ENCODE measurements around the gene LFNG. TPM values are rescaled to one million over a fixed set of nuclear protein-coding genes. Genes with fewer than 3 reads are reported as not detected.

The LFNG gene
- total and polyA plus RNA-seq, 9 donors = 17.7 to 30.8 (median 23.1) TPM

- Histone ChIP-seq H3K4me3 (ENCODE audit: low read length) (no peak overlapping the region), H3K27ac (ENCODE audit: low read length) (no peak overlapping the region), H3K36me3 (ENCODE audit: control insufficient read depth, insufficient read depth, low read length) (no peaks in the 10 kb centered on the region), H3K9me3 (replicated peaks; ENCODE audit: control insufficient read depth, low read depth, low read length) (no peaks in the 10 kb centered on the region), H3K27me3 (ENCODE audit: control insufficient read depth, insufficient read depth, low read length) (peaks cover 10% of the 10 kb centered on the region), H3K4me1 (ENCODE audit: control insufficient read depth, insufficient read depth, low read length) (peaks cover 42% of the 10 kb centered on the region)
- DNase-seq = peak; percentile 10
- 77% methylated on average over 20 of the region's 28 CpGs for WGBS (ENCODE audit: insufficient coverage)
These were observed 44.5 kb upstream of the LFNG start for GRCh38 chr7:2474813-2475677.

- WGBS (ENCODE audit: insufficient coverage) = 93% methylated on average over 9 of the region's 18 CpGs
- Histone ChIP-seq H3K4me3 (ENCODE audit: low read length) (no peak overlapping the region), H3K27ac (ENCODE audit: low read length) (no peak overlapping the region), H3K27me3 (ENCODE audit: control insufficient read depth, insufficient read depth, low read length) (peaks cover 10% of the 10 kb centered on the region), H3K36me3 (ENCODE audit: control insufficient read depth, insufficient read depth, low read length) (no peaks in the 10 kb centered on the region), H3K4me1 (ENCODE audit: control insufficient read depth, insufficient read depth, low read length) (peaks cover 48% of the 10 kb centered on the region), H3K9me3 (replicated peaks; ENCODE audit: control insufficient read depth, low read depth, low read length) (no peaks in the 10 kb centered on the region)
- DNase-seq = no peak
These were observed 43.9 kb upstream of the LFNG start for GRCh38 chr7:2475678-2476015.

GRCh38 chr7:2476298-2476697 lies 43.3 kb upstream of the LFNG start, which contains the start of gene GRIFIN:
Gene GRIFIN (minus strand): TSS chr7:2476398. CDS start chr7:2476383, 15 bp downstream.
- H3K4me3 ChIP-seq (ENCODE audit: low read length) = no peak within 1 kb of the TSS
- no peaks in the 10 kb centered on the region for H3K9me3 ChIP-seq (replicated peaks; ENCODE audit: control insufficient read depth, low read depth, low read length)
- peaks cover 10% of the 10 kb centered on the region for H3K27me3 ChIP-seq (ENCODE audit: control insufficient read depth, insufficient read depth, low read length)
- WGBS (ENCODE audit: insufficient coverage) = 60% methylated on average over 2 of the region's 16 CpGs
- H3K36me3 ChIP-seq (ENCODE audit: control insufficient read depth, insufficient read depth, low read length) = no peaks in the 10 kb centered on the region
- H3K4me1 ChIP-seq (ENCODE audit: control insufficient read depth, insufficient read depth, low read length) = peaks cover 43% of the 10 kb centered on the region
- no peak within 1 kb of the TSS for H3K27ac ChIP-seq (ENCODE audit: low read length)
- no peak for DNase-seq

- Histone ChIP-seq H3K4me1 (ENCODE audit: control insufficient read depth, insufficient read depth, low read length) (peaks cover 38% of the 10 kb centered on the region), H3K9me3 (replicated peaks; ENCODE audit: control insufficient read depth, low read depth, low read length) (no peaks in the 10 kb centered on the region), H3K27ac (ENCODE audit: low read length) (no peak overlapping the region), H3K27me3 (ENCODE audit: control insufficient read depth, insufficient read depth, low read length) (peaks cover 13% of the 10 kb centered on the region), H3K36me3 (ENCODE audit: control insufficient read depth, insufficient read depth, low read length) (no peaks in the 10 kb centered on the region), H3K4me3 (ENCODE audit: low read length) (no peak overlapping the region)
- WGBS (ENCODE audit: insufficient coverage) = 65% methylated on average over 19 of the region's 25 CpGs
- peak; percentile 10 for DNase-seq
These were observed 42.7 kb upstream of the LFNG start for GRCh38 chr7:2476776-2477446.

GRCh38 chr7:2477447-2478398 lies 41.9 kb upstream of the LFNG start:
- Histone ChIP-seq H3K27ac (ENCODE audit: low read length) (no peak overlapping the region), H3K27me3 (ENCODE audit: control insufficient read depth, insufficient read depth, low read length) (peaks cover 13% of the 10 kb centered on the region)

GRCh38 chr7:2478399-2478785 lies 41.2 kb upstream of the LFNG start:
- Histone ChIP-seq H3K27ac (ENCODE audit: low read length) (no peak overlapping the region), H3K9me3 (replicated peaks; ENCODE audit: control insufficient read depth, low read depth, low read length) (peaks cover 6% of the 10 kb centered on the region), H3K27me3 (ENCODE audit: control insufficient read depth, insufficient read depth, low read length) (peaks cover 13% of the 10 kb centered on the region), H3K36me3 (ENCODE audit: control insufficient read depth, insufficient read depth, low read length) (no peaks in the 10 kb centered on the region), H3K4me1 (ENCODE audit: control insufficient read depth, insufficient read depth, low read length) (peaks cover 39% of the 10 kb centered on the region), H3K4me3 (ENCODE audit: low read length) (no peak overlapping the region)
- WGBS (ENCODE audit: insufficient coverage) = 17% methylated on average over 9 of the region's 11 CpGs
- DNase-seq = peak; percentile 80

More at GRCh38 chr7:2477447-2478398, 41.9 kb upstream of the LFNG start:
- no peaks in the 10 kb centered on the region for H3K36me3 ChIP-seq (ENCODE audit: control insufficient read depth, insufficient read depth, low read length)
- H3K9me3 ChIP-seq (replicated peaks; ENCODE audit: control insufficient read depth, low read depth, low read length) = peaks cover 1% of the 10 kb centered on the region
- DNase-seq = peak; percentile 67
- WGBS (ENCODE audit: insufficient coverage) = 29% methylated on average over 31 of the region's 34 CpGs
- H3K4me3 ChIP-seq (ENCODE audit: low read length) = no peak overlapping the region
- H3K4me1 ChIP-seq (ENCODE audit: control insufficient read depth, insufficient read depth, low read length) = peaks cover 38% of the 10 kb centered on the region

- peaks cover 6% of the 10 kb centered on the region for H3K9me3 ChIP-seq (replicated peaks; ENCODE audit: control insufficient read depth, low read depth, low read length)
- H3K27me3 ChIP-seq (ENCODE audit: control insufficient read depth, insufficient read depth, low read length) = peaks cover 13% of the 10 kb centered on the region
- 42% methylated on average over 9 of the region's 19 CpGs for WGBS (ENCODE audit: insufficient coverage)
- no peaks in the 10 kb centered on the region for H3K36me3 ChIP-seq (ENCODE audit: control insufficient read depth, insufficient read depth, low read length)
- no peak for DNase-seq
- no peak overlapping the region for H3K27ac ChIP-seq (ENCODE audit: low read length)
- H3K4me1 ChIP-seq (ENCODE audit: control insufficient read depth, insufficient read depth, low read length) = peaks cover 43% of the 10 kb centered on the region
- H3K4me3 ChIP-seq (ENCODE audit: low read length) = no peak overlapping the region
These were observed 40.8 kb upstream of the LFNG start for GRCh38 chr7:2478800-2479199.

GRCh38 chr7:2479276-2480069 lies 40.1 kb upstream of the LFNG start:
- no peak for DNase-seq
- peaks cover 6% of the 10 kb centered on the region for H3K9me3 ChIP-seq (replicated peaks; ENCODE audit: control insufficient read depth, low read depth, low read length)
- H3K4me3 ChIP-seq (ENCODE audit: low read length) = no peak overlapping the region
- no peaks in the 10 kb centered on the region for H3K36me3 ChIP-seq (ENCODE audit: control insufficient read depth, insufficient read depth, low read length)
- H3K27me3 ChIP-seq (ENCODE audit: control insufficient read depth, insufficient read depth, low read length) = peaks cover 13% of the 10 kb centered on the region
- peaks cover 43% of the 10 kb centered on the region for H3K4me1 ChIP-seq (ENCODE audit: control insufficient read depth, insufficient read depth, low read length)
- 54% methylated on average over 14 of the region's 16 CpGs for WGBS (ENCODE audit: insufficient coverage)
- H3K27ac ChIP-seq (ENCODE audit: low read length) = no peak overlapping the region

GRCh38 chr7:2480070-2480408 lies 39.5 kb upstream of the LFNG start:
- Histone ChIP-seq H3K27ac (ENCODE audit: low read length) (no peak overlapping the region), H3K36me3 (ENCODE audit: control insufficient read depth, insufficient read depth, low read length) (no peaks in the 10 kb centered on the region), H3K9me3 (replicated peaks; ENCODE audit: control insufficient read depth, low read depth, low read length) (peaks cover 6% of the 10 kb centered on the region), H3K4me1 (ENCODE audit: control insufficient read depth, insufficient read depth, low read length) (peaks cover 43% of the 10 kb centered on the region), H3K27me3 (ENCODE audit: control insufficient read depth, insufficient read depth, low read length) (peaks cover 15% of the 10 kb centered on the region), H3K4me3 (ENCODE audit: low read length) (no peak overlapping the region)
- DNase-seq = peak; percentile 83
- WGBS (ENCODE audit: insufficient coverage) = 17% methylated on average over 21 of the region's 21 CpGs
